Measurements from ENCODE around the gene THUMPD2. TPM values are rescaled to one million over a fixed set of nuclear protein-coding genes. Genes with fewer than 3 reads are reported as not detected.
A peak's percentile ranks its signal among the peaks of the same experiment; 100 is the strongest.
"Not testable (repeated sequence)": the region's sequence is repeated elsewhere in the genome, so short reads cannot be mapped to it uniquely, and the experiment has no call there.

THUMPD2 gene
- polyA plus RNA-seq, 4 donors, result 6.5 to 23.8 (median 9.8) TPM

DNA sequence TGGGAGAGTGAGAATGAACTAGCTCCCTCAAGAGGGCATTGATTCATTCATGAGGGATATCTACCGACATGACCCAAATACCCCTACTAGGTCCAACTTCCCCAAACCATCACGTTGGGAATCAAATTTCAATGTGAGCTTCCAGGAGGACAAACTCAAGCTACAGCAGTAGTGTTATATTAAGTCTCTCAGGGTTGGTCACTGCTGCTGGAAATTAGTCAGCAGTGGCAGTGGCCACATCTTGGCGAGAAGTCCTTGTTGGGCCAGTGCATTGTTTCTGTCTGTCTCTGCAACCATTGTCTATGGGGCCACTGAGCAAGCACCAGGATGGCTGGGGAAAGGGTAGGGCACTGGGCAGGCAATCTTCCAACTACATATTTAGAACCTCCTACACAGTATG is 47.5 kb downstream of the THUMPD2 start:
- peaks cover 0 to 7% of the 10 kb centered on the region in 2 donors for H3K9me3 ChIP-seq (ENCODE audit: control insufficient read depth in 2 of 2, insufficient read depth in 1 of 2, low read depth in 1 of 2, low read length in 1 of 2)
- H3K27me3 ChIP-seq (ENCODE audit: control insufficient read depth in 3 of 3, insufficient read depth in 3 of 3, low read length in 3 of 3), result no peaks in the 10 kb centered on the region
- WGBS, 3 donors, result 87 to 100% (median 92%) methylated on average over 3 of the region's 3 CpGs
- H3K4me3 ChIP-seq (ENCODE audit: low read depth in 1 of 3, low read length in 3 of 3), result no peak overlapping the region
- no peak for DNase-seq
- FAIRE-seq, result no peak
- H3K4me1 ChIP-seq (ENCODE audit: control insufficient read depth in 3 of 3, insufficient read depth in 2 of 3, low read depth in 1 of 3, low read length in 2 of 3), result no peaks in the 10 kb centered on the region
- no peak overlapping the region for H3K27ac ChIP-seq (ENCODE audit: low read depth in 1 of 3, low read length in 2 of 3)
- peaks cover 2 to 21% (median 5%) of the 10 kb centered on the region in 3 donors for H3K36me3 ChIP-seq (ENCODE audit: control insufficient read depth in 3 of 3, insufficient read depth in 2 of 3, low read depth in 1 of 3, low read length in 3 of 3)

- H3K4me3 ChIP-seq (ENCODE audit: low read depth in 1 of 3, low read length in 3 of 3), result no peak overlapping the region
- peaks cover 0 to 7% of the 10 kb centered on the region in 2 donors for H3K9me3 ChIP-seq (ENCODE audit: control insufficient read depth in 2 of 2, insufficient read depth in 1 of 2, low read depth in 1 of 2, low read length in 1 of 2)
- H3K27ac ChIP-seq (ENCODE audit: low read depth in 1 of 3, low read length in 2 of 3), result no peak overlapping the region
- no peaks in the 10 kb centered on the region for H3K4me1 ChIP-seq (ENCODE audit: control insufficient read depth in 3 of 3, insufficient read depth in 2 of 3, low read depth in 1 of 3, low read length in 2 of 3)
- FAIRE-seq (no peak), DNase-seq (peak; percentile 19 to 32)
- no peaks in the 10 kb centered on the region for H3K27me3 ChIP-seq (ENCODE audit: control insufficient read depth in 3 of 3, insufficient read depth in 3 of 3, low read length in 3 of 3)
- WGBS, 3 donors, result 91 to 96% (median 92%) methylated on average over 2 of the region's 2 CpGs
- peaks cover 0 to 19% (median 3%) of the 10 kb centered on the region in 3 donors for H3K36me3 ChIP-seq (ENCODE audit: control insufficient read depth in 3 of 3, insufficient read depth in 2 of 3, low read depth in 1 of 3, low read length in 3 of 3)
These were observed 48.3 kb downstream of the THUMPD2 start for GRCh38 chr2:39730685-39731302.

GRCh38 chr2:39730276-39730675 is 48.8 kb downstream of the THUMPD2 start:
- WGBS, 3 donors, result 89 to 95% (median 93%) methylated on average over 5 of the region's 5 CpGs
- peaks cover 0 to 7% of the 10 kb centered on the region in 2 donors for H3K9me3 ChIP-seq (ENCODE audit: control insufficient read depth in 2 of 2, insufficient read depth in 1 of 2, low read depth in 1 of 2, low read length in 1 of 2)
- FAIRE-seq, result no peak

GRCh38 chr2:39728941-39729351 is 50.1 kb downstream of the THUMPD2 start:
- Histone ChIP-seq H3K4me3 (ENCODE audit: low read depth in 1 of 3, low read length in 3 of 3) (no peak overlapping the region), H3K27me3 (ENCODE audit: control insufficient read depth in 3 of 3, insufficient read depth in 3 of 3, low read length in 3 of 3) (no peaks in the 10 kb centered on the region), H3K9me3 (ENCODE audit: control insufficient read depth in 2 of 2, insufficient read depth in 1 of 2, low read depth in 1 of 2, low read length in 1 of 2) (peaks cover 0 to 7% of the 10 kb centered on the region in 2 donors), H3K4me1 (ENCODE audit: control insufficient read depth in 3 of 3, insufficient read depth in 2 of 3, low read depth in 1 of 3, low read length in 2 of 3) (no peaks in the 10 kb centered on the region), H3K27ac (ENCODE audit: low read depth in 1 of 3, low read length in 2 of 3) (no peak overlapping the region), H3K36me3 (ENCODE audit: control insufficient read depth in 3 of 3, insufficient read depth in 2 of 3, low read depth in 1 of 3, low read length in 3 of 3) (peaks cover 0 to 16% (median 0%) of the 10 kb centered on the region in 3 donors)
- 65 to 76% (median 66%) methylated on average over 5 of the region's 5 CpGs for WGBS, 3 donors
- FAIRE-seq (no peak), DNase-seq (peak; percentile 15 to 24)

More at GRCh38 chr2:39730276-39730675, 48.8 kb downstream of the THUMPD2 start:
- Histone ChIP-seq H3K36me3 (ENCODE audit: control insufficient read depth in 3 of 3, insufficient read depth in 2 of 3, low read depth in 1 of 3, low read length in 3 of 3) (peaks cover 0 to 16% (median 0%) of the 10 kb centered on the region in 3 donors), H3K4me1 (ENCODE audit: control insufficient read depth in 3 of 3, insufficient read depth in 2 of 3, low read depth in 1 of 3, low read length in 2 of 3) (no peaks in the 10 kb centered on the region), H3K4me3 (ENCODE audit: low read depth in 1 of 3, low read length in 3 of 3) (no peak overlapping the region), H3K27me3 (ENCODE audit: control insufficient read depth in 3 of 3, insufficient read depth in 3 of 3, low read length in 3 of 3) (no peaks in the 10 kb centered on the region), H3K27ac (ENCODE audit: low read depth in 1 of 3, low read length in 2 of 3) (no peak overlapping the region)
- no peak for DNase-seq

GRCh38 chr2:39728085-39728484 is 51.0 kb downstream of the THUMPD2 start:
- not testable (repeated sequence) for FAIRE-seq; H3K27ac ChIP-seq (ENCODE audit: low read depth in 1 of 3, low read length in 2 of 3); H3K4me3 ChIP-seq (ENCODE audit: low read depth in 1 of 3, low read length in 3 of 3); DNase-seq; H3K27me3 ChIP-seq (ENCODE audit: control insufficient read depth in 3 of 3, insufficient read depth in 3 of 3, low read length in 3 of 3); H3K4me1 ChIP-seq (ENCODE audit: control insufficient read depth in 3 of 3, insufficient read depth in 2 of 3, low read depth in 1 of 3, low read length in 2 of 3); H3K9me3 ChIP-seq (ENCODE audit: control insufficient read depth in 2 of 2, insufficient read depth in 1 of 2, low read depth in 1 of 2, low read length in 1 of 2)
- WGBS, 3 donors, result 67 to 88% (median 79%) methylated on average over 4 of the region's 4 CpGs
- H3K36me3 ChIP-seq (ENCODE audit: control insufficient read depth in 3 of 3, insufficient read depth in 2 of 3, low read depth in 1 of 3, low read length in 3 of 3), result peaks cover 0 to 13% (median 0%) of the 10 kb centered on the region in 3 donors

DNA sequence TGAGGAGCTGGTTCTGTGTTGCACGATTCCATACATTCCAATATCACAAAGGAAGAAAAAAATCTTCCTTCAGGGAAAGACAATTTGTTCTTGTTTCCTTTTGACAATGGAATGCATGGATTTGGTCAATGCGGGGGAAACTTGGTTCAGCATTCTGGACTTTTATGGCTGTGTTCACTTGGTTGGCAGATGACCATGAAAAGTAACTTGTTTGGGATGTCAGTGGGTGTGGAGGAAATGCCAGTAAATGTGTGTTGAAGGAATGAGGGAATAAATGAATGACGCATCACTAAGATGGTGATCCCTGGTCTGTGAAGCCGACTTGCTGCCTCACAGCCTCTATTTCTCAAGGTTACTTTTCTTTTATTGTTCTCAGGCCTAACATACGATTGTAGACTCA is 53.7 kb downstream of the THUMPD2 start:
- Histone ChIP-seq H3K4me1 (ENCODE audit: control insufficient read depth in 3 of 3, insufficient read depth in 2 of 3, low read depth in 1 of 3, low read length in 2 of 3) (no peaks in the 10 kb centered on the region), H3K9me3 (ENCODE audit: control insufficient read depth in 2 of 2, insufficient read depth in 1 of 2, low read depth in 1 of 2, low read length in 1 of 2) (no peaks in the 10 kb centered on the region), H3K27ac (ENCODE audit: low read depth in 1 of 3, low read length in 2 of 3) (no peak overlapping the region), H3K27me3 (ENCODE audit: control insufficient read depth in 3 of 3, insufficient read depth in 3 of 3, low read length in 3 of 3) (no peaks in the 10 kb centered on the region), H3K36me3 (ENCODE audit: control insufficient read depth in 3 of 3, insufficient read depth in 2 of 3, low read depth in 1 of 3, low read length in 3 of 3) (peaks cover 0 to 3% (median 0%) of the 10 kb centered on the region in 3 donors), H3K4me3 (ENCODE audit: low read depth in 1 of 3, low read length in 3 of 3) (no peak overlapping the region)
- no peak for FAIRE-seq
- 88 to 92% (median 90%) methylated on average over 5 of the region's 5 CpGs for WGBS, 3 donors
- no peak for DNase-seq

- Histone ChIP-seq H3K9me3 (ENCODE audit: control insufficient read depth in 2 of 2, insufficient read depth in 1 of 2, low read depth in 1 of 2, low read length in 1 of 2) (no peaks in the 10 kb centered on the region), H3K4me1 (ENCODE audit: control insufficient read depth in 3 of 3, insufficient read depth in 2 of 3, low read depth in 1 of 3, low read length in 2 of 3) (no peaks in the 10 kb centered on the region), H3K27ac (ENCODE audit: low read depth in 1 of 3, low read length in 2 of 3) (no peak overlapping the region), H3K4me3 (ENCODE audit: low read depth in 1 of 3, low read length in 3 of 3) (no peak overlapping the region), H3K27me3 (ENCODE audit: control insufficient read depth in 3 of 3, insufficient read depth in 3 of 3, low read length in 3 of 3) (no peaks in the 10 kb centered on the region), H3K36me3 (ENCODE audit: control insufficient read depth in 3 of 3, insufficient read depth in 2 of 3, low read depth in 1 of 3, low read length in 3 of 3) (no peaks in the 10 kb centered on the region)
- DNase-seq, result no peak
- no peak for FAIRE-seq
- WGBS, 3 donors, result 87 to 91% (median 87%) methylated on average over 4 of the region's 4 CpGs
These were observed 54.3 kb downstream of the THUMPD2 start for GRCh38 chr2:39724828-39725144.

- Histone ChIP-seq H3K36me3 (ENCODE audit: control insufficient read depth in 3 of 3, insufficient read depth in 2 of 3, low read depth in 1 of 3, low read length in 3 of 3) (no peaks in the 10 kb centered on the region), H3K27ac (ENCODE audit: low read depth in 1 of 3, low read length in 2 of 3) (no peak overlapping the region), H3K9me3 (ENCODE audit: control insufficient read depth in 2 of 2, insufficient read depth in 1 of 2, low read depth in 1 of 2, low read length in 1 of 2) (no peaks in the 10 kb centered on the region), H3K4me3 (ENCODE audit: low read depth in 1 of 3, low read length in 3 of 3) (no peak overlapping the region), H3K4me1 (ENCODE audit: control insufficient read depth in 3 of 3, insufficient read depth in 2 of 3, low read depth in 1 of 3, low read length in 2 of 3) (no peaks in the 10 kb centered on the region), H3K27me3 (ENCODE audit: control insufficient read depth in 3 of 3, insufficient read depth in 3 of 3, low read length in 3 of 3) (peaks cover 0 to 2% (median 0%) of the 10 kb centered on the region in 3 donors)
- FAIRE-seq, result no peak
- WGBS, 3 donors, result 76 to 81% (median 76%) methylated on average over 9 of the region's 9 CpGs
- DNase-seq, result no peak
These were observed 54.9 kb downstream of the THUMPD2 start for GRCh38 chr2:39723946-39724827.

All from small intestine (tissue), 7 donors.